ENCODE measurements around the gene LIMS1. TPM values are rescaled to one million over a fixed set of nuclear protein-coding genes. Genes with fewer than 3 reads are reported as not detected.

The LIMS1 gene
- total RNA-seq, 1 donor from 2014 or later, result 144 TPM

DNA sequence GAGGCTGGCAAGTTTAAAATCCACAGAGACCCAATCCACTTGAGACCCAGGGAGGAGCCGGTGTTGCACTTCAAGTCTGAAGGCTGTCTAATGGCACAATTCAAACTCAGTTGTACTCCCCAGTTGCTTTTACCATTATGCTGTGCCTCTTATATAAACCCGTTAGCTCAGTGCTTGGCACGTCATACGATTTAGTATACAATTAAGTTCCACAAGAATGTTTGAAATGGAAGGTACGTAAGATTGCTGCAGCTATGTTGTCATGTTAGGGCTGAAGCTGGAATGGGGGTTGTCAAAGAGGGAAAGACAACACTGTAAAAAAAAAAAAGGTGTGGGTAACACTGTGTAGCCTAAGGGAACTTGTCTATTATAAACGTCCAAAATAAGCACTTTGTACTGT lies 30.2 kb downstream of the LIMS1 start:
- Mint-ChIP-seq H3K9me3 (ENCODE audit: unreplicated experiment) (no peaks in the 10 kb centered on the region), H3K4me1 (ENCODE audit: unreplicated experiment) (peaks cover 12% of the 10 kb centered on the region), H3K4me3 (ENCODE audit: unreplicated experiment) (no peak overlapping the region)

DNA sequence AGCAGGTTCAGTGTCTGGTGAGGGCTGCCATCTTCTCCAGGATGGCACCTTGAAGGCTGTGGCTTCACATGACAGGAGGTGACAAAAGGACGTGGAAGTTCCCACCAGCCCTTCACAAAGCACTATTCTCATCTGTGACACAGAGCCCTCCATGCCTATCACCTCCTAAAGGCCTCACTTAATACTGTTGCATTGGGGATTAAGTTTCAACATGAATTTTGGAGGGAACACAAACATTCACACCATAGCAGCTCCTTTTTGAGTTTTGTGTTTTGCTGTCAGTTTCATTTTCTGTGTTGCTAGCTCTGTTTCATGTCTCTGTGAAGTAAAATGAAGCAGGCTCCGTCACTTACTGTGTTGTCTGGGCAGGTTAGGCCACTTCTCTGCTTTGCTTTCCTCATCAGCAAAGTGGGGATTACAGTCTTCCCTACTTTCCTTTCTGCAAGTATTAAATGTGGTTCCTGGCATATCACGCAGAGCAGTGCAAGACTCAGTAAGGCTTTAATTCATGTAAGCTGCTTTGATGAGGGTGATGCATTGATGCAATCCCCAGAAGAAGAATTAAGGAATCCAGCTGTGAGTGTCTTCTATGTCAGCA lies 31.6 kb downstream of the LIMS1 start:
- Mint-ChIP-seq H3K27me3 (ENCODE audit: unreplicated experiment) (peaks cover 1% of the 10 kb centered on the region), H3K9me3 (ENCODE audit: unreplicated experiment) (no peaks in the 10 kb centered on the region), H3K4me3 (ENCODE audit: unreplicated experiment) (no peak overlapping the region), H3K4me1 (ENCODE audit: unreplicated experiment) (peaks cover 1% of the 10 kb centered on the region), H3K27ac (ENCODE audit: unreplicated experiment) (no peak overlapping the region), H3K36me3 (ENCODE audit: low read depth, unreplicated experiment) (peaks cover 3% of the 10 kb centered on the region)
- no peak for DNase-seq (ENCODE audit: low spot score)
- TF ChIP-seq, protein P1, sequence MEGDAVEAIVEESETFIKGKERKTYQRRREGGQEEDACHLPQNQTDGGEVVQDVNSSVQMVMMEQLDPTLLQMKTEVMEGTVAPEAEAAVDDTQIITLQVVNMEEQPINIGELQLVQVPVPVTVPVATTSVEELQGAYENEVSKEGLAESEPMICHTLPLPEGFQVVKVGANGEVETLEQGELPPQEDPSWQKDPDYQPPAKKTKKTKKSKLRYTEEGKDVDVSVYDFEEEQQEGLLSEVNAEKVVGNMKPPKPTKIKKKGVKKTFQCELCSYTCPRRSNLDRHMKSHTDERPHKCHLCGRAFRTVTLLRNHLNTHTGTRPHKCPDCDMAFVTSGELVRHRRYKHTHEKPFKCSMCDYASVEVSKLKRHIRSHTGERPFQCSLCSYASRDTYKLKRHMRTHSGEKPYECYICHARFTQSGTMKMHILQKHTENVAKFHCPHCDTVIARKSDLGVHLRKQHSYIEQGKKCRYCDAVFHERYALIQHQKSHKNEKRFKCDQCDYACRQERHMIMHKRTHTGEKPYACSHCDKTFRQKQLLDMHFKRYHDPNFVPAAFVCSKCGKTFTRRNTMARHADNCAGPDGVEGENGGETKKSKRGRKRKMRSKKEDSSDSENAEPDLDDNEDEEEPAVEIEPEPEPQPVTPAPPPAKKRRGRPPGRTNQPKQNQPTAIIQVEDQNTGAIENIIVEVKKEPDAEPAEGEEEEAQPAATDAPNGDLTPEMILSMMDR (IDR thresholded peaks at IDR 0.05; ENCODE audit: unreplicated experiment), result no peak

More for the DNA sequence above, 30.2 kb downstream of the LIMS1 start:
- no peak overlapping the region for H3K27ac Mint-ChIP-seq (ENCODE audit: unreplicated experiment)
- no peaks in the 10 kb centered on the region for H3K27me3 Mint-ChIP-seq (ENCODE audit: unreplicated experiment)
- no peak for DNase-seq (ENCODE audit: low spot score)
- TF ChIP-seq, protein P1 (IDR thresholded peaks at IDR 0.05; ENCODE audit: unreplicated experiment), result no peak
- peaks cover 3% of the 10 kb centered on the region for H3K36me3 Mint-ChIP-seq (ENCODE audit: low read depth, unreplicated experiment)

GRCh38 chr2:108570416-108570815 lies 36.1 kb downstream of the LIMS1 start:
- Mint-ChIP-seq H3K4me1 (ENCODE audit: unreplicated experiment) (peaks cover 15% of the 10 kb centered on the region), H3K9me3 (ENCODE audit: unreplicated experiment) (no peaks in the 10 kb centered on the region), H3K27me3 (ENCODE audit: unreplicated experiment) (peaks cover 1% of the 10 kb centered on the region), H3K36me3 (ENCODE audit: low read depth, unreplicated experiment) (no peaks in the 10 kb centered on the region), H3K4me3 (ENCODE audit: unreplicated experiment) (no peak overlapping the region), H3K27ac (ENCODE audit: unreplicated experiment) (no peak overlapping the region)
- TF ChIP-seq, protein P1 (IDR thresholded peaks at IDR 0.05; ENCODE audit: unreplicated experiment), result no peak
- DNase-seq (ENCODE audit: low spot score), result no peak

- TF ChIP-seq, protein P1 (IDR thresholded peaks at IDR 0.05; ENCODE audit: unreplicated experiment), result no peak
- H3K27ac Mint-ChIP-seq (ENCODE audit: unreplicated experiment), result no peak overlapping the region
- H3K36me3 Mint-ChIP-seq (ENCODE audit: low read depth, unreplicated experiment), result no peaks in the 10 kb centered on the region
- peaks cover 15% of the 10 kb centered on the region for H3K4me1 Mint-ChIP-seq (ENCODE audit: unreplicated experiment)
- DNase-seq (ENCODE audit: low spot score), result no peak
- no peaks in the 10 kb centered on the region for H3K9me3 Mint-ChIP-seq (ENCODE audit: unreplicated experiment)
- H3K4me3 Mint-ChIP-seq (ENCODE audit: unreplicated experiment), result no peak overlapping the region
- peaks cover 1% of the 10 kb centered on the region for H3K27me3 Mint-ChIP-seq (ENCODE audit: unreplicated experiment)
These were observed 37.0 kb downstream of the LIMS1 start for GRCh38 chr2:108571286-108571685.

DNA sequence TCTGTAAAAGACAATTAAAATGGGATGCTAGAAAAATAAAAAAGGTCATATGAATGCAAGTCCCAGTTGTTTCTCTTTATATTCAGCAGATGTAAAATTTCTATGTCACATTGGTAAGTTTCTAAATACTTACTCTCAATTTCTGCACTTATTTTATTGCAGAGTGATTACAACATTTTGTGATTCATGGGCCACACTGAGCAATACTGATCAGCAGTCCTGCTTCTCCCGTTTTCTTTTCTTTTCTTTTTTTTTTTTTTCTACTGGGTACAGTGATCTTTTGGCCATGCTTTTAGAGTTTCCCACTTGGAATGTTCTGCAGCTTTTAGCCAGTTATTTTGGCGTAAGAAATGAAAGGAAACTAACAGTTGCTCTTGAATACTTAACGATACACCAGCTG lies 38.8 kb downstream of the LIMS1 start:
- Mint-ChIP-seq H3K4me1 (ENCODE audit: unreplicated experiment) (peaks cover 15% of the 10 kb centered on the region), H3K4me3 (ENCODE audit: unreplicated experiment) (no peak overlapping the region), H3K27ac (ENCODE audit: unreplicated experiment) (peak overlapping the region; percentile 57), H3K36me3 (ENCODE audit: low read depth, unreplicated experiment) (no peaks in the 10 kb centered on the region), H3K9me3 (ENCODE audit: unreplicated experiment) (no peaks in the 10 kb centered on the region), H3K27me3 (ENCODE audit: unreplicated experiment) (peaks cover 1% of the 10 kb centered on the region)
- no peak for DNase-seq (ENCODE audit: low spot score)
- TF ChIP-seq, protein P1 (IDR thresholded peaks at IDR 0.05; ENCODE audit: unreplicated experiment), result no peak
